NCI-H69 (cell line): ENCODE data around the gene ANGPTL3.

ENCODE experiments used
- DNase-seq: peaks from one replicate; lab custom pipeline; 2025; lab: John Stamatoyannopoulos, UW

ANGPTL3 gene

GRCh38 chr1:62628506-62628905, 31.2 kb downstream of the ANGPTL3 start:
- DNase-seq: no peak

- DNase-seq: no peak
These were observed 40.2 kb downstream of the ANGPTL3 start for GRCh38 chr1:62637392-62638105.

- no peak for DNase-seq
These were observed 46.0 kb downstream of the ANGPTL3 start for GRCh38 chr1:62643283-62643682.

GRCh38 chr1:62652387-62652786, 55.1 kb downstream of the ANGPTL3 start:
- no peak for DNase-seq

- no peak for DNase-seq
These were observed 57.4 kb downstream of the ANGPTL3 start for GRCh38 chr1:62654744-62655143.
